Measurements from ENCODE around the gene SLC9A3.

The SLC9A3 gene

GRCh38 chr5:548256-548655 lies 24.0 kb upstream of the SLC9A3 start:
- ChIA-PET POLR2A (no interaction called here), CTCF (no interaction called here)
- no peak for DNase-seq (ENCODE audit: low read depth, low spot score)
- H3K4me3 ChIP-seq (ENCODE audit: low read depth, low read length) = no peak overlapping the region
- TF ChIP-seq, protein P1, sequence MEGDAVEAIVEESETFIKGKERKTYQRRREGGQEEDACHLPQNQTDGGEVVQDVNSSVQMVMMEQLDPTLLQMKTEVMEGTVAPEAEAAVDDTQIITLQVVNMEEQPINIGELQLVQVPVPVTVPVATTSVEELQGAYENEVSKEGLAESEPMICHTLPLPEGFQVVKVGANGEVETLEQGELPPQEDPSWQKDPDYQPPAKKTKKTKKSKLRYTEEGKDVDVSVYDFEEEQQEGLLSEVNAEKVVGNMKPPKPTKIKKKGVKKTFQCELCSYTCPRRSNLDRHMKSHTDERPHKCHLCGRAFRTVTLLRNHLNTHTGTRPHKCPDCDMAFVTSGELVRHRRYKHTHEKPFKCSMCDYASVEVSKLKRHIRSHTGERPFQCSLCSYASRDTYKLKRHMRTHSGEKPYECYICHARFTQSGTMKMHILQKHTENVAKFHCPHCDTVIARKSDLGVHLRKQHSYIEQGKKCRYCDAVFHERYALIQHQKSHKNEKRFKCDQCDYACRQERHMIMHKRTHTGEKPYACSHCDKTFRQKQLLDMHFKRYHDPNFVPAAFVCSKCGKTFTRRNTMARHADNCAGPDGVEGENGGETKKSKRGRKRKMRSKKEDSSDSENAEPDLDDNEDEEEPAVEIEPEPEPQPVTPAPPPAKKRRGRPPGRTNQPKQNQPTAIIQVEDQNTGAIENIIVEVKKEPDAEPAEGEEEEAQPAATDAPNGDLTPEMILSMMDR (IDR thresholded peaks at IDR 0.05; ENCODE audit: insufficient read depth, low read length, missing control alignments) = no peak

GRCh38 chr5:547086-547924 lies 23.1 kb upstream of the SLC9A3 start:
- H3K4me3 ChIP-seq (ENCODE audit: low read depth, low read length) = no peak overlapping the region
- DNase-seq (ENCODE audit: low read depth, low spot score) = no peak
- TF ChIP-seq, protein P1 (IDR thresholded peaks at IDR 0.05; ENCODE audit: insufficient read depth, low read length, missing control alignments) = no peak
- POLR2A ChIA-PET = no interaction called here
- CTCF ChIA-PET = no interaction called here

DNA sequence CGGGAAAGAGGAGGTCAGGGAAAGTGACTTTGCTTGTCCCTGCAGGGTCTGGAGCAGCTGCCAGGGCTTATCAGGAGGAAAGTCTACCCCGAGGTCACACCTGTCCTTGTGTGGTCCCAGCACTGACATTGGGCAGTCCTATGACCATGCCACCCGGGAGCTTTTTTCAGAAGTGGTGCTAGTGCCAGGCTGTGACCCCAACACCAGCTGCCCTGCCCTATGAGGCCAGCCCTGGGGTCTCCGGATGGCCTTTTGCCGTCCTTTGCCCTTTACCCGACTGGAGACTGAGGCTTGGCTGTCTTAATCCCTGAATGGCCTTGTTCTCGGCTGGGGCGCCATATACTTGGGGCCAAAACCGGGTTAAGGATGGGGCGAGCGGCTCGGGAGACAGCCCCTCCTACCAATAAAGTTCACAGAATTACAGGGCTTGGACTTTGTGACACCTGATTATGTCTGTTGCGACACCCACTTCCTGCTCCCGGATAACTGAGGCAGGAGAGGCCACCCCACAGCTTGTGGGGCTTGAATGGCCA lies 22.2 kb upstream of the SLC9A3 start:
- ChIA-PET CTCF (no interaction called here), POLR2A (no interaction called here)
- H3K4me3 ChIP-seq (ENCODE audit: low read depth, low read length) = no peak overlapping the region
- DNase-seq (ENCODE audit: low read depth, low spot score) = no peak
- TF ChIP-seq, protein P1 (IDR thresholded peaks at IDR 0.05; ENCODE audit: insufficient read depth, low read length, missing control alignments) = no peak

DNA sequence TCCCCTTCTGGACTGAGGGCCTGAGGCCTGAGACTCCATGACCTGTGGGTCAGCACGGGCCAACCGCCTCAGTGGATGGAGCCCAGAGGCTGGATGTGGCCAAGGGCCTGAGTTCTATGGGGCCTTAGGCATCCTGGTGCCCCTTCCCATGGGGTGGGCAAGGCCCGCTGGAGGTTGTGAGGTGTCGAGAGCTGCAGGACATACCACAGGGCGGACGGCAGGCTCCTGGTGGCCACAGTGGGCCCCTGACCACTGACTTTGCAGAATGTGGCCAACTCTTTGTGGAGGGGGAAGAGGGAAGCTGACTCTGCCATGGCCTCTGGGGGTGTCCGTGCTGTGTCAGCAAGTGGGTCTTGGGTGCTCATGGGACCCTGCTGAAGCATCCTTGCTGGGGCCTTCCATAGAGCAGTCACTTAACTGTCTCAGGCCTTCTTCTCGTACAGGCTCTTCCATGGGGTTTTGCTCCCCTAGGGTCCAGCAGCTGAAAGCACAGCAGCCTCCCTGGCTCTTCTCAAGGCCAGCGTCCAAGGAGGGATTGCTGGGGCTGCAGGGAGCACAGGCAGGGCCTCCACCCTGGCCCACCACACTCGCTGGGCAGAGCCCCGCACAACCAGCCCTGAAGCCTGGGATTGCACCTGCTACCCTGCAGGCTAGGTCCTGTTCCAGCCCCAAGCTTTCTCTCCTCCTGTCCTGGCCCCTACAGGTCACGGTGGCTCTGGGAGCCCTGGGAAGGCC lies 21.6 kb upstream of the SLC9A3 start:
- ChIA-PET CTCF (no interaction called here), POLR2A (no interaction called here)
- TF ChIP-seq, protein P1 (IDR thresholded peaks at IDR 0.05; ENCODE audit: insufficient read depth, low read length, missing control alignments) = no peak
- no peak overlapping the region for H3K4me3 ChIP-seq (ENCODE audit: low read depth, low read length)
- no peak for DNase-seq (ENCODE audit: low read depth, low spot score)

DNA sequence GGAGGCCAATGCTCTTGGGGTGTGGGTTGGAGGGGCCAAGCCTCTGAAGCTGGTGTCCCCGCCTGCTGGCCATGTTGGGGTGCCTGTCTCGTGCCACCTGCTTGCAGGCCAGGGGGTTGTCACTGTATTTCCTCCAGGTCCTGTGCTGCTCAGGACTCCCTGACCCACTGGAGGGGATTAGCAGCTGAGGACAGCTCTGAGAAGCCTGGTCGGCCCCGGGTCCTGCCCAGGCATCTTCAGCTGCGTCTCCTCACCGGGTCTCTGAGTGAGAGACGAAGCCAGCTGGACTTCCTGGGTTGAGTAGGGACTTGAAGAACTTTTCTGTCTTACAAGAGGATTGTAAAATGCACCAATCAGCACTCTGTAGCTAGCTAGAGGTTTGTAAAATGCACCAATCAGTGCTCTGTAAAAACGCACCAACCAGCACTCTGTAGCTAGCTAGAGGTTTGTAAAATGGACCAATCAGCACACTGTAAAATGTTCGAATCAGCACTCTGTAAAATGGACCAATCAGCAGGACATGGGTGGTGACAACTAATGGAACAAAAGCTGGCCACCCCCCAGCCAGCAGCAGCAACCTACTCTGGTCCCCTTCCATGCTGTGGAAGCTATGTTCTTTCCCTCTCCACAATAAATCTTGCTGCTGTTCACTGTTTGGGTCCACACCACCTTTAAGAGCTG lies 20.6 kb upstream of the SLC9A3 start:
- H3K4me3 ChIP-seq (ENCODE audit: low read depth, low read length) = no peak overlapping the region
- POLR2A ChIA-PET = no interaction called here
- DNase-seq (ENCODE audit: low read depth, low spot score) = no peak
- TF ChIP-seq, protein P1 (IDR thresholded peaks at IDR 0.05; ENCODE audit: insufficient read depth, low read length, missing control alignments) = no peak
- CTCF ChIA-PET = no interaction called here
